ENCODE measurements around the gene SRSF7. TPM values are rescaled to one million over a fixed set of nuclear protein-coding genes. Genes with fewer than 3 reads are reported as not detected.

The SRSF7 gene
- total RNA-seq, 1 donor from 2014 or later, result 112 TPM

DNA sequence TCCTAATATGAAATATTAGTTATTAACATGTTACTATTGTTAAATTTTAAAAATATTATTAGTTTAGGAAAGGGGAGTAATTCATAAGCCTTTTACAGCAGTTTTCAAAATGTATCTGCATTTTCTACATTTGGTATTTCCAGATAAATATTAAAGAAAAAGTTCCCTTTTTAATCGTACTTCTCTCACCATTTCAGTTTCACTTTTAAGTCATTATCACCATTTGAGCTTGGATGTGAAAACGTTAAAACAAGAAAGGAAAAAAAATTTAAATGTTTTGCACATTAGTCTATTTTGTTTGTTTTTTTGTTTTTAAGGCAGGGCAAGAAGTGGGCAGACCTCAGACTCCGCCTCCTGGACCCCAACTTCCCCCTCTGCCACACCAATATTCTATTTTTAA, 3.3 kb upstream of the SRSF7 start:
- no peak for ATAC-seq
- no peak for DNase-seq
- Histone ChIP-seq H3K27ac (peak overlapping the region; percentile 38), H3K4me1 (peaks cover 4% of the 10 kb centered on the region), H3K9me3 (no peaks in the 10 kb centered on the region), H3K36me3 (peaks cover 3% of the 10 kb centered on the region), H3K27me3 (no peaks in the 10 kb centered on the region), H3K4me3 (peak overlapping the region; percentile 27)
- TF ChIP-seq, protein P1, sequence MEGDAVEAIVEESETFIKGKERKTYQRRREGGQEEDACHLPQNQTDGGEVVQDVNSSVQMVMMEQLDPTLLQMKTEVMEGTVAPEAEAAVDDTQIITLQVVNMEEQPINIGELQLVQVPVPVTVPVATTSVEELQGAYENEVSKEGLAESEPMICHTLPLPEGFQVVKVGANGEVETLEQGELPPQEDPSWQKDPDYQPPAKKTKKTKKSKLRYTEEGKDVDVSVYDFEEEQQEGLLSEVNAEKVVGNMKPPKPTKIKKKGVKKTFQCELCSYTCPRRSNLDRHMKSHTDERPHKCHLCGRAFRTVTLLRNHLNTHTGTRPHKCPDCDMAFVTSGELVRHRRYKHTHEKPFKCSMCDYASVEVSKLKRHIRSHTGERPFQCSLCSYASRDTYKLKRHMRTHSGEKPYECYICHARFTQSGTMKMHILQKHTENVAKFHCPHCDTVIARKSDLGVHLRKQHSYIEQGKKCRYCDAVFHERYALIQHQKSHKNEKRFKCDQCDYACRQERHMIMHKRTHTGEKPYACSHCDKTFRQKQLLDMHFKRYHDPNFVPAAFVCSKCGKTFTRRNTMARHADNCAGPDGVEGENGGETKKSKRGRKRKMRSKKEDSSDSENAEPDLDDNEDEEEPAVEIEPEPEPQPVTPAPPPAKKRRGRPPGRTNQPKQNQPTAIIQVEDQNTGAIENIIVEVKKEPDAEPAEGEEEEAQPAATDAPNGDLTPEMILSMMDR (IDR thresholded peaks at IDR 0.05), result no peak
- intact Hi-C loops (cut with DNase I), result no loop called here

GRCh38 chr2:38754049-38754448, 2.9 kb upstream of the SRSF7 start:
- Histone ChIP-seq H3K36me3 (peaks cover 7% of the 10 kb centered on the region), H3K4me3 (no peak overlapping the region), H3K27me3 (no peaks in the 10 kb centered on the region), H3K4me1 (peaks cover 8% of the 10 kb centered on the region), H3K9me3 (no peaks in the 10 kb centered on the region), H3K27ac (peak overlapping the region; percentile 38)
- intact Hi-C loops (cut with DNase I), result no loop called here
- TF ChIP-seq, protein P1 (IDR thresholded peaks at IDR 0.05), result no peak
- no peak for DNase-seq
- no peak for ATAC-seq

- Histone ChIP-seq H3K27ac (peak overlapping the region; percentile 98), H3K27me3 (no peaks in the 10 kb centered on the region), H3K9me3 (no peaks in the 10 kb centered on the region), H3K4me3 (peak overlapping the region; percentile 82), H3K4me1 (peaks cover 30% of the 10 kb centered on the region), H3K36me3 (peaks cover 30% of the 10 kb centered on the region)
- TF ChIP-seq, protein P1 (IDR thresholded peaks at IDR 0.05), result no peak
- no peak for ATAC-seq
- intact Hi-C loops (cut with DNase I), result no loop called here
- no peak for DNase-seq
Measured at GRCh38 chr2:38751596-38752410, 642 bp upstream of the SRSF7 start.

DNA sequence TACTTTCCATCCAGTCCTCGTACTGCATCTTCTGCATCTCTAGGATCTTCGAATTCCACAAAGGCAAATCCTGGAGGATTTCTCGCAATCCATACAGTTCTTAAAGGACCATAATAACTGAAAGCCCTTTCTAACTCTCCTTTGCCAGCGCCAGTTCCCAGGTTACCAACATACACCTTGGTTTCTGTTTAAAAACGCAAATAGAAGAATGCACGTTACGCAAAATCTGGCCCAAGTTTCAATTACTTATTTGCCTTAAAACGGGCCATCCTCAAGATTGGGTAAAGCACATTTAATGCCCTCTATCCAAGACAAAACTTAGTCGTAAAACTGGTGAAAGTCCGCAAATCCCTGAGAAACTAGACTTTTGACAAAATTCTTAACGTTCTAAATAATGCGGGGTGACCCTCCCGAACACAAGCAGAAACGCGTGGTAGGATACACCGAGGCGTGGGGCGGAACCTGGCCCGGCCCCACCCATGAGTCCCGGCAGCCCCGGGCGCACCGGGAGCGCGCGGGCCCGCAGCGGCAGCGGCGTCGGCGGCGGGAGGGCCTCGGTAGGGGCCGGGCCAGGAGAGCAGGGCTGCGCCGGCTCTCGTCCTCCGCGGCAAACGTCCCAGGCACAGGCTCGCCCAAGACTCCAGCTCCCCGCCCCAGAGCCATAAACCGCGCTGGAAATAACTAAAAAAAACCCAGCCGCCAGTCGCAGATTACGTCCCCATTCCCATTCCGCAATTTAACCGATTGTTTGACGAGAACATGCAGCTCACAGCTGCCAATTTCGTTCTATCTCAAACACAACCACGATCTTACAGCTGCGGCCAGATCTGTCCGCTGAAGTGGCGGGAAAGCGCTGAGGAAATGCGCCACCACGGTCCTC, 910 bp downstream of the SRSF7 start:
- Histone ChIP-seq H3K36me3 (peaks cover 45% of the 10 kb centered on the region), H3K9me3 (no peaks in the 10 kb centered on the region), H3K27ac (peak overlapping the region; percentile 98), H3K4me3 (peak overlapping the region; percentile 82), H3K4me1 (peaks cover 39% of the 10 kb centered on the region), H3K27me3 (no peaks in the 10 kb centered on the region)
- TF ChIP-seq, protein P1 (IDR thresholded peaks at IDR 0.05), result no peak
- intact Hi-C loops (cut with DNase I), result no loop called here
- DNase-seq (peak; percentile 82), ATAC-seq (peak; percentile 86)

GRCh38 chr2:38748943-38749804, 2.0 kb downstream of the SRSF7 start:
- intact Hi-C loops (cut with DNase I), result no loop called here
- no peak for ATAC-seq
- H3K4me3 ChIP-seq, result peak overlapping the region; percentile 82

More at GRCh38 chr2:38748943-38749804, 2.0 kb downstream of the SRSF7 start:
- H3K36me3 ChIP-seq, result peaks cover 56% of the 10 kb centered on the region
- DNase-seq, result no peak
- H3K9me3 ChIP-seq, result no peaks in the 10 kb centered on the region
- TF ChIP-seq, protein P1 (IDR thresholded peaks at IDR 0.05), result no peak
- peaks cover 43% of the 10 kb centered on the region for H3K4me1 ChIP-seq
- H3K27ac ChIP-seq, result peak overlapping the region; percentile 98
- H3K27me3 ChIP-seq, result no peaks in the 10 kb centered on the region

Data from upper lobe of right lung (tissue), 1 donor.